Activated CD8-positive, alpha-beta memory T cell treated with anti-CD3 and anti-CD28 coated beads for 36 hours (primary cell): ENCODE data around the gene FAT1. TPM values are rescaled to one million over a fixed set of nuclear protein-coding genes. Genes with fewer than 3 reads are reported as not detected.

Experiments
- CTCF ChIA-PET: fragments of 350-600 bp; sonication (Branson Sonifier 250); formaldehyde crosslinking; loops from one replicate; lab custom pipeline; 2021; ENCODE audit warnings: antibody characterized with exemption; lab: Charles Lee
- POLR2A ChIA-PET: fragments of 350-600 bp; sonication (Branson Sonifier 250); formaldehyde crosslinking; loops from one replicate; lab custom pipeline; 2021; ENCODE audit warnings: antibody characterized with exemption; lab: Charles Lee
- total RNA-seq, 2 experiments: library from RNA; stranded (reverse); gene quantifications; one replicate each; pipeline ENCODE4 v1.2.3, GENCODE V29; 2021

FAT1 gene
- total RNA-seq, 2 experiments from 2014 or later: not detected

- CTCF ChIA-PET: no interaction called here
- POLR2A ChIA-PET: no interaction called here
These were observed 3.7 kb upstream of the FAT1 start for GRCh38 chr4:186727169-186727976.

- CTCF ChIA-PET: no interaction called here
- POLR2A ChIA-PET: no interaction called here
These were observed 2.9 kb upstream of the FAT1 start for GRCh38 chr4:186726426-186727168.

- ChIA-PET CTCF (no interaction called here), POLR2A (no interaction called here)
These were observed 2.1 kb upstream of the FAT1 start for GRCh38 chr4:186725469-186726425.

GRCh38 chr4:186724864-186725468 lies 1.3 kb upstream of the FAT1 start:
- POLR2A ChIA-PET: no interaction called here
- CTCF ChIA-PET: no interaction called here

GRCh38 chr4:186724058-186724863 lies 605 bp upstream of the FAT1 start:
- CTCF ChIA-PET: no interaction called here
- POLR2A ChIA-PET: no interaction called here

GRCh38 chr4:186722796-186723291 lies 812 bp downstream of the FAT1 start:
- ChIA-PET CTCF (no interaction called here), POLR2A (no interaction called here)

- CTCF ChIA-PET: no interaction called here
- POLR2A ChIA-PET: no interaction called here
These were observed 3.5 kb downstream of the FAT1 start for GRCh38 chr4:186719925-186720694.

- ChIA-PET POLR2A (no interaction called here), CTCF (no interaction called here)
These were observed 6.1 kb downstream of the FAT1 start for GRCh38 chr4:186717556-186717955.

- ChIA-PET POLR2A (no interaction called here), CTCF (no interaction called here)
These were observed 8.6 kb downstream of the FAT1 start for GRCh38 chr4:186715077-186715476.

GRCh38 chr4:186714006-186714675 lies 9.5 kb downstream of the FAT1 start:
- ChIA-PET POLR2A (no interaction called here), CTCF (no interaction called here)

GRCh38 chr4:186712690-186713089 lies 11.0 kb downstream of the FAT1 start:
- ChIA-PET CTCF (no interaction called here), POLR2A (no interaction called here)

GRCh38 chr4:186710521-186711119 lies 13.0 kb downstream of the FAT1 start:
- CTCF ChIA-PET: no interaction called here
- POLR2A ChIA-PET: no interaction called here

- CTCF ChIA-PET: no interaction called here
These were observed 14.1 kb downstream of the FAT1 start for GRCh38 chr4:186709517-186709916.

GRCh38 chr4:186708554-186708953 lies 15.1 kb downstream of the FAT1 start:
- ChIA-PET POLR2A (no interaction called here), CTCF (no interaction called here)

More at GRCh38 chr4:186709517-186709916, 14.1 kb downstream of the FAT1 start:
- POLR2A ChIA-PET: no interaction called here

- CTCF ChIA-PET: no interaction called here
- POLR2A ChIA-PET: no interaction called here
These were observed 15.7 kb downstream of the FAT1 start for GRCh38 chr4:186707996-186708395.

- CTCF ChIA-PET: no interaction called here
- POLR2A ChIA-PET: no interaction called here
These were observed 16.1 kb downstream of the FAT1 start for GRCh38 chr4:186707574-186707973.

- CTCF ChIA-PET: no interaction called here
- POLR2A ChIA-PET: no interaction called here
These were observed 19.6 kb downstream of the FAT1 start for GRCh38 chr4:186704057-186704456.
